Neuronal stem cell (in vitro differentiated cells): ENCODE data around the gene PRPF39.

Experiments
- DNase-seq: peaks from one replicate; pipeline ENCODE4 v3.0.0-alpha.2; 2013; ENCODE audit warnings: low spot score
- H2AFZ ChIP-seq: one replicate; pipeline ENCODE4 v1.6.1; 2013; ENCODE audit warnings: mild to moderate bottlenecking, low read length, inconsistent platforms
- H2AK5ac ChIP-seq: 2 replicates; pipeline ENCODE4 v1.6.1; 2013; ENCODE audit warnings: low read depth, mild to moderate bottlenecking, inconsistent platforms, low read length, moderate library complexity, mixed read lengths
- H2BK120ac ChIP-seq: 2 replicates; pipeline ENCODE4 v1.6.1; 2013; ENCODE audit warnings: low read depth, mild to moderate bottlenecking, inconsistent platforms, low read length, moderate library complexity, mixed read lengths
- H2BK12ac ChIP-seq: one replicate; pipeline ENCODE4 v1.6.1; 2013; ENCODE audit warnings: low read length, inconsistent platforms
- H2BK15ac ChIP-seq: 2 replicates; pipeline ENCODE4 v1.6.1; 2013; ENCODE audit warnings: mild to moderate bottlenecking, low read length, inconsistent platforms, mixed read lengths
- H2BK5ac ChIP-seq: one replicate; pipeline ENCODE4 v1.6.1; 2013; ENCODE audit warnings: inconsistent platforms, mild to moderate bottlenecking, low read length, moderate library complexity
- H3K14ac ChIP-seq: one replicate; pipeline ENCODE4 v1.6.1; 2013; ENCODE audit warnings: low read length, inconsistent platforms
- H3K18ac ChIP-seq: 2 replicates; pipeline ENCODE4 v1.6.1; 2013; ENCODE audit warnings: low read length, inconsistent platforms
- H3K23ac ChIP-seq: 2 replicates; pipeline ENCODE4 v1.6.1; 2013; ENCODE audit warnings: low read depth, mild to moderate bottlenecking, mixed read lengths, low read length, inconsistent platforms; ENCODE audit not compliant: poor library complexity
- H3K27ac ChIP-seq: replicated peaks from 3 replicates; pipeline ENCODE4 v1.5.1; 2013; ENCODE audit warnings: low read length, inconsistent platforms
- H3K27me3 ChIP-seq, 3 experiments: 2 replicates each; pipeline ENCODE4 v1.6.1; 2013; ENCODE audit warnings: low read length in 3 of 3, mild to moderate bottlenecking in 2 of 3, inconsistent platforms in 1 of 3, low read depth in 1 of 3, mixed read lengths in 1 of 3, moderate library complexity in 1 of 3; ENCODE audit not compliant: control insufficient read depth in 3 of 3, insufficient read depth in 3 of 3
- H3K36me3 ChIP-seq, 2 donors: replicated peaks in 1 of 2; 2 replicates each; pipeline ENCODE4 v1.6.1; 2013; ENCODE audit warnings: low read length in 2 of 2; ENCODE audit not compliant: control insufficient read depth in 2 of 2, insufficient read depth in 2 of 2
- H3K4ac ChIP-seq: 2 replicates; pipeline ENCODE4 v1.6.1; 2013; ENCODE audit warnings: inconsistent platforms, mild to moderate bottlenecking, low read length, moderate library complexity
- H3K4me1 ChIP-seq, 2 donors: 1 replicate in 1 of 2; 2 replicates in 1 of 2; pipeline ENCODE4 v1.6.1; 2013; ENCODE audit warnings: low read length in 2 of 2, low read depth in 1 of 2; ENCODE audit not compliant: control insufficient read depth in 2 of 2, insufficient read depth in 1 of 2
- H3K4me2 ChIP-seq: one replicate; pipeline ENCODE4 v1.6.1; 2013; ENCODE audit warnings: mild to moderate bottlenecking, low read length, inconsistent platforms; ENCODE audit not compliant: insufficient read depth, poor library complexity, severe bottlenecking
- H3K4me3 ChIP-seq, 2 donors: 2 replicates each; pipeline ENCODE4 v1.5.1; 2013; ENCODE audit warnings: low read length in 2 of 2, mild to moderate bottlenecking in 2 of 2, inconsistent platforms in 1 of 2, moderate library complexity in 1 of 2
- H3K79me1 ChIP-seq: one replicate; pipeline ENCODE4 v1.6.1; 2013; ENCODE audit warnings: low read depth, mild to moderate bottlenecking, inconsistent platforms, low read length, moderate library complexity
- H3K9ac ChIP-seq: one replicate; pipeline ENCODE4 v1.6.1; 2013; ENCODE audit warnings: mild to moderate bottlenecking, low read depth, low read length, inconsistent platforms; ENCODE audit not compliant: poor library complexity
- H3K9me3 ChIP-seq, 2 donors: replicated peaks in 1 of 2; 2 replicates each; pipeline versions ENCODE3 to v1.6.1; 2013; ENCODE audit warnings: low read length in 2 of 2, mild to moderate bottlenecking in 2 of 2, inconsistent platforms in 1 of 2, low read depth in 1 of 2, mixed read lengths in 1 of 2, moderate library complexity in 1 of 2; ENCODE audit not compliant: control insufficient read depth in 2 of 2, insufficient read depth in 1 of 2
- H4K8ac ChIP-seq: one replicate; pipeline ENCODE4 v1.6.1; 2013; ENCODE audit warnings: low read depth, mild to moderate bottlenecking, inconsistent platforms, low read length, moderate library complexity
- H4K91ac ChIP-seq: one replicate; pipeline ENCODE4 v1.6.1; 2013; ENCODE audit warnings: low read length, low read depth, mild to moderate bottlenecking, inconsistent platforms; ENCODE audit not compliant: poor library complexity
- WGBS, 2 donors: extraction: QIAGEN DNeasy Blood & Tissue Kit; methylation state at CpG; one replicate each; pipeline ENCODE4 v1.1.7; 2013; ENCODE audit warnings: missing lambda C conversion rate in 2 of 2, mixed read lengths in 1 of 2; ENCODE audit not compliant: insufficient read length in 2 of 2, insufficient replicate concordance in 1 of 2; ENCODE audit errors: extremely low coverage in 2 of 2; 5-methylcytosine and 5-hydroxymethylcytosine counted together

PRPF39 gene

GRCh38 chr14:45066667-45067066 is 17.2 kb upstream of the PRPF39 start:
- Histone ChIP-seq H3K4me1 (no peaks in the 10 kb centered on the region), H3K23ac (no peak overlapping the region), H3K18ac (no peak overlapping the region), H2AFZ (no peak overlapping the region), H3K4me3 (no peak overlapping the region), H3K36me3 (peaks cover 0 to 23% of the 10 kb centered on the region in 2 donors), H4K8ac (no peak overlapping the region), H3K9me3 (peaks cover 0 to 3% of the 10 kb centered on the region in 2 donors), H2AK5ac (no peak overlapping the region), H2BK15ac (no peak overlapping the region), H4K91ac (no peak overlapping the region), H3K4me2 (no peak overlapping the region), H3K27me3 (no peaks in the 10 kb centered on the region), H3K27ac (no peak overlapping the region), H3K14ac (no peak overlapping the region), H3K4ac (no peak overlapping the region), H2BK12ac (no peak overlapping the region), H2BK5ac (no peak overlapping the region), H3K9ac (no peak overlapping the region), H2BK120ac (no peak overlapping the region), H3K79me1 (no peaks in the 10 kb centered on the region)
- no CpG with 5 or more reads among the region's 3 CpGs for WGBS, 2 donors
- DNase-seq: no peak

- H4K91ac ChIP-seq: no peak overlapping the region
- no peak overlapping the region for H2AK5ac ChIP-seq
- H3K27me3 ChIP-seq: no peaks in the 10 kb centered on the region
- no peak overlapping the region for H3K27ac ChIP-seq
- H3K36me3 ChIP-seq: peaks cover 0 to 26% of the 10 kb centered on the region in 2 donors
- H3K9me3 ChIP-seq: peaks cover 0 to 3% of the 10 kb centered on the region in 2 donors
- H3K18ac ChIP-seq: no peak overlapping the region
- no peak overlapping the region for H2BK15ac ChIP-seq
- H3K23ac ChIP-seq: no peak overlapping the region
- no peak overlapping the region for H3K4ac ChIP-seq
- H3K9ac ChIP-seq: no peak overlapping the region
- H2AFZ ChIP-seq: no peak overlapping the region
- no peak overlapping the region for H2BK5ac ChIP-seq
- H3K4me2 ChIP-seq: no peak overlapping the region
- no peaks in the 10 kb centered on the region for H3K4me1 ChIP-seq
- no peak overlapping the region for H2BK12ac ChIP-seq
- H2BK120ac ChIP-seq: no peak overlapping the region
- WGBS, 2 donors: no CpG with 5 or more reads among the region's 3 CpGs
- H3K14ac ChIP-seq: no peak overlapping the region
- DNase-seq: no peak
- H3K79me1 ChIP-seq: no peaks in the 10 kb centered on the region
- H4K8ac ChIP-seq: no peak overlapping the region
- H3K4me3 ChIP-seq: no peak overlapping the region
These were observed 15.5 kb upstream of the PRPF39 start for GRCh38 chr14:45068396-45068795.

- no peak for DNase-seq
- no peaks in the 10 kb centered on the region for H3K79me1 ChIP-seq
- H3K4me2 ChIP-seq: no peak overlapping the region
- H3K4me1 ChIP-seq: no peaks in the 10 kb centered on the region
- H2AFZ ChIP-seq: no peak overlapping the region
- H2AK5ac ChIP-seq: no peak overlapping the region
- no peak overlapping the region for H3K14ac ChIP-seq
- H2BK120ac ChIP-seq: no peak overlapping the region
- H2BK15ac ChIP-seq: no peak overlapping the region
- H3K4ac ChIP-seq: no peak overlapping the region
- H4K91ac ChIP-seq: no peak overlapping the region
- no peaks in the 10 kb centered on the region for H3K27me3 ChIP-seq
- no peak overlapping the region for H3K23ac ChIP-seq
- peaks cover 0 to 3% of the 10 kb centered on the region in 2 donors for H3K9me3 ChIP-seq
- no peak overlapping the region for H4K8ac ChIP-seq
- H2BK5ac ChIP-seq: no peak overlapping the region
- H3K27ac ChIP-seq: no peak overlapping the region
- H3K4me3 ChIP-seq: no peak overlapping the region
- no peak overlapping the region for H3K9ac ChIP-seq
- no CpG with 5 or more reads among the region's 1 CpG for WGBS, 2 donors
- H3K36me3 ChIP-seq: peaks cover 0 to 33% of the 10 kb centered on the region in 2 donors
- no peak overlapping the region for H3K18ac ChIP-seq
- no peak overlapping the region for H2BK12ac ChIP-seq
These were observed 13.7 kb upstream of the PRPF39 start for GRCh38 chr14:45070215-45070614.

- Histone ChIP-seq H2BK15ac (no peak overlapping the region), H2BK5ac (no peak overlapping the region), H3K79me1 (no peaks in the 10 kb centered on the region), H3K14ac (no peak overlapping the region), H3K23ac (no peak overlapping the region), H3K4ac (no peak overlapping the region), H2AFZ (no peak overlapping the region), H3K27ac (no peak overlapping the region), H4K8ac (no peak overlapping the region), H3K4me2 (no peak overlapping the region), H2BK120ac (no peak overlapping the region), H3K36me3 (peaks cover 0 to 33% of the 10 kb centered on the region in 2 donors), H2AK5ac (no peak overlapping the region), H3K4me1 (no peaks in the 10 kb centered on the region), H3K18ac (no peak overlapping the region), H3K4me3 (no peak overlapping the region), H3K27me3 (no peaks in the 10 kb centered on the region), H4K91ac (no peak overlapping the region), H3K9ac (no peak overlapping the region), H2BK12ac (no peak overlapping the region), H3K9me3 (peaks cover 0 to 3% of the 10 kb centered on the region in 2 donors)
- no CpG with 5 or more reads among the region's 6 CpGs for WGBS, 2 donors
- no peak for DNase-seq
These were observed 11.8 kb upstream of the PRPF39 start for GRCh38 chr14:45072126-45072525.
